Thyroid gland (tissue), 4 donors: Measurements from ENCODE around the gene PLXNB3. TPM values are rescaled to one million over a fixed set of nuclear protein-coding genes. Genes with fewer than 3 reads are reported as not detected.
"Not testable (repeated sequence)": the region's sequence is repeated elsewhere in the genome, so short reads cannot be mapped to it uniquely, and the experiment has no call there.

Source experiments
- DNase-seq, 2 donors: peaks; one replicate each; pipeline ENCODE4 v3.0.0-alpha.2; 2019
- H3K27ac ChIP-seq, 3 donors: fragments of 200-600 bp; sonication (generic); 1 replicate in 2 of 3; 2 replicates in 1 of 3; pipeline ENCODE4 v1.5.1; 2016 to 2019; ENCODE audit warnings: mild to moderate bottlenecking in 1 of 3, moderate library complexity in 1 of 3
- H3K27me3 ChIP-seq: fragments of 200-600 bp; sonication (generic); one replicate; pipeline ENCODE4 v1.5.1; 2019
- H3K36me3 ChIP-seq, 2 donors: fragments of 200-600 bp; sonication (generic); one replicate each; pipeline ENCODE4 v1.5.1; 2016 to 2019
- H3K4me1 ChIP-seq, 2 donors: fragments of 200-600 bp; sonication (generic); one replicate each; pipeline ENCODE4 v1.5.1; 2017 to 2019
- H3K4me3 ChIP-seq, 3 donors: fragments of 200-600 bp; sonication (generic); replicated peaks in 1 of 3; 1 replicate in 2 of 3; 2 replicates in 1 of 3; pipeline ENCODE4 v1.5.1; 2016; ENCODE audit warnings: mild to moderate bottlenecking in 1 of 3
- H3K9me3 ChIP-seq: fragments of 200-600 bp; sonication (generic); one replicate; pipeline ENCODE4 v1.5.1; 2017
- CTCF ChIP-seq, 6 experiments: fragments of 200-600 bp in 3 of 6; fragments of 450-650 bp in 3 of 6; sonication (generic) in 3 of 6; IDR thresholded peaks; one replicate each; pipeline ENCODE4 v1.5.1; 2016 to 2019; ENCODE audit warnings: antibody characterized with exemption in 6 of 6, mild to moderate bottlenecking in 2 of 6, inconsistent platforms in 1 of 6, moderate library complexity in 1 of 6
- POLR2A ChIP-seq, 2 donors: fragments of 450-650 bp; IDR thresholded peaks; one replicate each; pipeline ENCODE4 v1.6.1; 2017; ENCODE audit warnings: antibody characterized with exemption in 2 of 2, mild to moderate bottlenecking in 2 of 2, moderate library complexity in 1 of 2
- WGBS, 2 donors: methylation state at CpG; one replicate each; pipeline ENCODE4 v1.1.5; 2017; 5-methylcytosine and 5-hydroxymethylcytosine counted together
- intact Hi-C: fragments of 100-400 bp; cut with DNase I; formaldehyde crosslinking; loops from one replicate; pipeline ENCODE4 v1.15.1; 2023
- total RNA-seq, 4 donors: library from RNA; depleted of rRNA; stranded (reverse); fragments of >200 nt; gene quantifications; one replicate each; pipeline ENCODE4 v1.2.3, GENCODE V29; 2016

The PLXNB3 gene
- total RNA-seq, 4 donors from 2014 or later, result 0.67 to 2.0 (median 1.1) TPM

- Histone ChIP-seq H3K4me1 (peaks cover 21 to 42% of the 10 kb centered on the region in 2 donors), H3K27ac (peak overlapping the region; percentile 37 to 84 (median 48)), H3K36me3 (no peaks in the 10 kb centered on the region), H3K9me3 (no peaks in the 10 kb centered on the region), H3K4me3 (no peak overlapping the region), H3K27me3 (no peaks in the 10 kb centered on the region)
- no peak for DNase-seq
- intact Hi-C loops, result no loop called here
- WGBS, 2 donors, result 41 to 85% methylated on average over 5 to 6 of the region's 35 CpGs
- TF ChIP-seq CTCF (IDR thresholded peaks at IDR 0.05) (no peak), POLR2A (IDR thresholded peaks at IDR 0.05) (no peak)
These were observed 38.2 kb upstream of the PLXNB3 start for GRCh38 chrX:153725832-153726285.

- Histone ChIP-seq H3K36me3 (no peaks in the 10 kb centered on the region), H3K9me3 (no peaks in the 10 kb centered on the region), H3K27ac (peak overlapping the region; percentile 37 to 84 (median 48)), H3K27me3 (no peaks in the 10 kb centered on the region), H3K4me3 (peak overlapping the region in 1 of 3 donors; percentile 5), H3K4me1 (peaks cover 21 to 42% of the 10 kb centered on the region in 2 donors)
- WGBS, 2 donors, result no CpG with 5 or more reads among the region's 35 CpGs
- DNase-seq, result peak; percentile 80 to 86
- intact Hi-C loops, result no loop called here
- peak in 1 of 2 donors; percentile 26 for TF ChIP-seq POLR2A (IDR thresholded peaks at IDR 0.05)
- TF ChIP-seq CTCF (IDR thresholded peaks at IDR 0.05), result peak in 1 of 6 experiments; percentile 7
These were observed 37.5 kb upstream of the PLXNB3 start for GRCh38 chrX:153726286-153727122.

- Histone ChIP-seq H3K4me1 (peaks cover 21 to 42% of the 10 kb centered on the region in 2 donors), H3K27me3 (no peaks in the 10 kb centered on the region)
- peak; percentile 74 to 79 for DNase-seq
These were observed 36.7 kb upstream of the PLXNB3 start for GRCh38 chrX:153727123-153727931.

GRCh38 chrX:153728095-153728494 is 36.0 kb upstream of the PLXNB3 start:
- no peaks in the 10 kb centered on the region for H3K36me3 ChIP-seq
- H3K27ac ChIP-seq, result no peak overlapping the region
- 91 to 95% methylated on average over 2 to 6 of the region's 6 CpGs for WGBS, 2 donors
- H3K4me3 ChIP-seq, result no peak overlapping the region
- intact Hi-C loops, result no loop called here
- no peak for DNase-seq
- no peaks in the 10 kb centered on the region for H3K27me3 ChIP-seq
- TF ChIP-seq POLR2A (IDR thresholded peaks at IDR 0.05), result no peak
- peaks cover 21 to 36% of the 10 kb centered on the region in 2 donors for H3K4me1 ChIP-seq
- H3K9me3 ChIP-seq, result no peaks in the 10 kb centered on the region

More at GRCh38 chrX:153727123-153727931, 36.7 kb upstream of the PLXNB3 start:
- no peaks in the 10 kb centered on the region for H3K9me3 ChIP-seq
- no peaks in the 10 kb centered on the region for H3K36me3 ChIP-seq
- WGBS, 2 donors, result 25 to 57% methylated on average over 5 to 7 of the region's 23 CpGs
- H3K27ac ChIP-seq, result peak overlapping the region; percentile 37 to 84 (median 48)
- TF ChIP-seq CTCF (IDR thresholded peaks at IDR 0.05), result no peak
- no peak for TF ChIP-seq POLR2A (IDR thresholded peaks at IDR 0.05)
- intact Hi-C loops, result no loop called here
- H3K4me3 ChIP-seq, result peak overlapping the region in 1 of 3 donors; percentile 5

GRCh38 chrX:153728951-153729631 is 35.0 kb upstream of the PLXNB3 start:
- no peaks in the 10 kb centered on the region for H3K36me3 ChIP-seq
- 84 to 100% methylated on average over 3 to 5 of the region's 23 CpGs for WGBS, 2 donors
- intact Hi-C loops, result no loop called here
- H3K9me3 ChIP-seq, result no peaks in the 10 kb centered on the region
- DNase-seq, result no peak
- TF ChIP-seq POLR2A (IDR thresholded peaks at IDR 0.05), result no peak
- no peak for TF ChIP-seq CTCF (IDR thresholded peaks at IDR 0.05)
- H3K27ac ChIP-seq, result no peak overlapping the region
- peaks cover 21 to 36% of the 10 kb centered on the region in 2 donors for H3K4me1 ChIP-seq
- H3K27me3 ChIP-seq, result no peaks in the 10 kb centered on the region
- H3K4me3 ChIP-seq, result no peak overlapping the region

- H3K4me1 ChIP-seq, result peaks cover 21 to 32% of the 10 kb centered on the region in 2 donors
- H3K9me3 ChIP-seq, H3K4me3 ChIP-seq, H3K36me3 ChIP-seq, H3K27me3 ChIP-seq, intact Hi-C loops, DNase-seq, H3K27ac ChIP-seq: not testable (repeated sequence)
- WGBS, 2 donors, result 97 to 98% methylated on average over 23 of the region's 23 CpGs
These were observed 33.9 kb upstream of the PLXNB3 start for GRCh38 chrX:153730115-153730514.
